HG03442 (cell line): ENCODE data around the gene SAC3D1.
"Not testable (repeated sequence)": the region's sequence is repeated elsewhere in the genome, so short reads cannot be mapped to it uniquely, and the experiment has no call there.

Experiments
- ATAC-seq: cut with Tn5 transposase; IDR thresholded peaks from one replicate; pipeline ENCODE4 v1.9.1; 2021; ENCODE audit warnings: mild to moderate bottlenecking, moderate library complexity; ENCODE audit not compliant: unreplicated experiment

Gene SAC3D1

GRCh38 chr11:65040847-65041622 is at the start of gene SAC3D1:
Gene SAC3D1 (plus strand): TSS chr11:65041210. CDS start chr11:65041293, 83 bp downstream.
- peak; percentile 84 for ATAC-seq

GRCh38 chr11:64994318-64994717 is 46.7 kb upstream of the SAC3D1 start:
- no peak for ATAC-seq

GRCh38 chr11:64996327-64996709 is 44.7 kb upstream of the SAC3D1 start:
- ATAC-seq: no peak

GRCh38 chr11:64996710-64997380 is 44.2 kb upstream of the SAC3D1 start, which contains the start of gene BATF2:
Gene BATF2 (minus strand): TSS chr11:64996971. CDS start chr11:64996914, 57 bp downstream.
- ATAC-seq: no peak

- no peak for ATAC-seq
Measured at GRCh38 chr11:64998141-64998540, 42.9 kb upstream of the SAC3D1 start.

GRCh38 chr11:64998690-64999431 is 42.1 kb upstream of the SAC3D1 start:
- no peak for ATAC-seq

- no peak for ATAC-seq
Measured at GRCh38 chr11:64999478-64999877, 41.5 kb upstream of the SAC3D1 start.

- no peak for ATAC-seq
Measured at GRCh38 chr11:65002706-65003105, 38.3 kb upstream of the SAC3D1 start.

- ATAC-seq: no peak
Measured at GRCh38 chr11:65003282-65003681, 37.7 kb upstream of the SAC3D1 start.

- not testable (repeated sequence) for ATAC-seq
Measured at GRCh38 chr11:65003968-65004367, 37.0 kb upstream of the SAC3D1 start.

GRCh38 chr11:65008016-65008415 is 33.0 kb upstream of the SAC3D1 start:
- no peak for ATAC-seq

GRCh38 chr11:65008873-65009272 is 32.1 kb upstream of the SAC3D1 start:
- ATAC-seq: no peak

GRCh38 chr11:65013130-65013887 is 27.7 kb upstream of the SAC3D1 start:
- peak; percentile 66 for ATAC-seq

GRCh38 chr11:65013888-65014725 is 26.9 kb upstream of the SAC3D1 start, which contains the start of gene ARL2:
Gene ARL2 (plus strand): TSS chr11:65014160. CDS start chr11:65014208, 48 bp downstream.
- peak; percentile 73 for ATAC-seq

- no peak for ATAC-seq
Measured at GRCh38 chr11:65014726-65015227, 26.2 kb upstream of the SAC3D1 start.

- ATAC-seq: no peak
Measured at GRCh38 chr11:65016705-65017104, 24.3 kb upstream of the SAC3D1 start.

- ATAC-seq: no peak
Measured at GRCh38 chr11:65017937-65018336, 23.1 kb upstream of the SAC3D1 start.

- ATAC-seq: no peak
Measured at GRCh38 chr11:65019824-65020223, 21.2 kb upstream of the SAC3D1 start.

GRCh38 chr11:65021003-65021402 is 20.0 kb upstream of the SAC3D1 start:
- ATAC-seq: no peak

- ATAC-seq: no peak
Measured at GRCh38 chr11:65021509-65021908, 19.5 kb upstream of the SAC3D1 start.
